Right lobe of liver (tissue), 6 donors: ENCODE measurements around the gene NDUFC2. TPM values are rescaled to one million over a fixed set of nuclear protein-coding genes. Genes with fewer than 3 reads are reported as not detected.

Experiments
- ATAC-seq, 4 donors: fragments of 200-7000 bp; cut with Tn5 transposase; one replicate each; pipeline ENCODE4 v1.9.1; 2020; ENCODE audit warnings: mild to moderate bottlenecking in 4 of 4, moderate library complexity in 4 of 4
- DNase-seq, 3 donors: peaks; one replicate each; pipeline ENCODE4 v3.0.0-alpha.2; 2020
- H3K27ac ChIP-seq, 3 donors: fragments of 200-600 bp; one replicate each; pipeline ENCODE4 v1.8.0; 2022
- H3K27me3 ChIP-seq, 2 donors: fragments of 200-600 bp; one replicate each; pipeline ENCODE4 v1.8.0; 2022
- H3K36me3 ChIP-seq, 4 donors: fragments of 200-600 bp; sonication (generic) in 1 of 4; one replicate each; pipeline versions ENCODE4 v1.5.1 to v1.8.0; 2017 to 2022; ENCODE audit warnings: control low read depth in 1 of 4
- H3K4me1 ChIP-seq, 4 donors: fragments of 200-600 bp; sonication (generic) in 1 of 4; one replicate each; pipeline versions ENCODE4 v1.5.1 to v1.8.0; 2017 to 2022; ENCODE audit warnings: control low read depth in 1 of 4
- H3K4me3 ChIP-seq, 3 donors: fragments of 200-600 bp; one replicate each; pipeline ENCODE4 v1.8.0; 2022
- H3K9me3 ChIP-seq, 4 donors: fragments of 200-600 bp; sonication (generic) in 1 of 4; one replicate each; pipeline versions ENCODE4 v1.5.1 to v1.8.0; 2017 to 2022; ENCODE audit warnings: control low read depth in 1 of 4
- POLR2A ChIP-seq: fragments of 450-650 bp; IDR thresholded peaks from one replicate; pipeline ENCODE4 v1.6.1; 2017; ENCODE audit warnings: antibody characterized with exemption, mild to moderate bottlenecking
- WGBS: methylation state at CpG from one replicate; pipeline ENCODE4 v1.1.6; 2018; ENCODE audit warnings: low coverage, low lambda C conversion rate; ENCODE audit not compliant: insufficient coverage; ENCODE audit errors: missing lambda C conversion rate; 5-methylcytosine and 5-hydroxymethylcytosine counted together
- intact Hi-C, 2 donors: fragments of 100-400 bp; cut with DNase I; formaldehyde crosslinking; loops; one replicate each; pipeline versions ENCODE4 v1.11.2 to v1.14.1; 2022
- total RNA-seq, 6 experiments: library from RNA; depleted of rRNA in 2 of 6; stranded (reverse); fragments of >200 nt in 2 of 6; fragmentation: NEBNext Ultra II Directional in 3 of 6; extraction: Animal tissue kit (Norgen Biotek cat#: 25700) in 3 of 6; gene quantifications; one replicate each; pipeline versions ENCODE4 v1.1.0 to v1.2.4, GENCODE V29; 2016 to 2023
- TF ChIP-seq, protein P1 (sequence below), 4 donors: fragments of 200-600 bp in 3 of 4; fragments of 450-650 bp in 1 of 4; IDR thresholded peaks; one replicate each; pipeline versions ENCODE4 v1.5.1 to v1.8.0; 2016 to 2022; ENCODE audit warnings: antibody characterized with exemption in 4 of 4, mild to moderate bottlenecking in 2 of 4
- donor health status: DM: no; HTN: yes; CAD: no.
- donor health status: DM: no; HTN: no; CAD: no.
- donor health status: DM: no; HTN: no; CAD: no.
- donor health status: DM: no; HTN: yes; CAD: no.
- donor health status: DM: no; HTN: yes; CAD: no.

The NDUFC2 gene
- total RNA-seq, 6 experiments from 2014 or later: 105 to 265 (median 183) TPM

DNA sequence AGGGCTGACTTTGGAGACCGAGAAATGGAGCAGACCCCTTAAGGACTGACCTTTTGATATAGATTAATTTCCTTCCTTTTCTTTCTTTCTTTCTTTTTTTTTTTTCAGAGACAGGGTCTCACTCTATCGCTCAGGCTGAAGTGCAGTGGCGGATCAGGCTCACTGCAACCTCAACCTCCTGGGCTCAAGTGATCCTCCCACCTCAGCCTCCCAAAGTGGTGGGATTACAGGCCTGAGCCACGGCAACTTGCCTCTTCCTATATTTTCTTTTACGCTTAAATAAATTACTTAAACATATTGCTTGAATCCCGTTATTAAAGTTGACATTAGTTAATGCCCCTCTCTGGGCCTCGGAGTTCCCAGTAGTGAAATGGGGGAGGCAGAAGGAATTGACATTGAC, 56.2 kb downstream of the NDUFC2 start:
- peak overlapping the region; percentile 48 to 69 (median 65) for H3K4me3 ChIP-seq
- peaks cover 0 to 5% (median 0%) of the 10 kb centered on the region in 4 donors for H3K4me1 ChIP-seq
- H3K36me3 ChIP-seq: no peaks in the 10 kb centered on the region
- H3K27ac ChIP-seq: peak overlapping the region; percentile 62 to 69 (median 62)
- no peaks in the 10 kb centered on the region for H3K27me3 ChIP-seq
- DNase-seq (no peak), ATAC-seq (peak in 1 of 4 donors; percentile 20)
- WGBS: 69% methylated on average over 7 of the region's 7 CpGs
- intact Hi-C loops: no loop called here
- H3K9me3 ChIP-seq: no peaks in the 10 kb centered on the region
- no peak for TF ChIP-seq POLR2A
- TF ChIP-seq, protein P1, sequence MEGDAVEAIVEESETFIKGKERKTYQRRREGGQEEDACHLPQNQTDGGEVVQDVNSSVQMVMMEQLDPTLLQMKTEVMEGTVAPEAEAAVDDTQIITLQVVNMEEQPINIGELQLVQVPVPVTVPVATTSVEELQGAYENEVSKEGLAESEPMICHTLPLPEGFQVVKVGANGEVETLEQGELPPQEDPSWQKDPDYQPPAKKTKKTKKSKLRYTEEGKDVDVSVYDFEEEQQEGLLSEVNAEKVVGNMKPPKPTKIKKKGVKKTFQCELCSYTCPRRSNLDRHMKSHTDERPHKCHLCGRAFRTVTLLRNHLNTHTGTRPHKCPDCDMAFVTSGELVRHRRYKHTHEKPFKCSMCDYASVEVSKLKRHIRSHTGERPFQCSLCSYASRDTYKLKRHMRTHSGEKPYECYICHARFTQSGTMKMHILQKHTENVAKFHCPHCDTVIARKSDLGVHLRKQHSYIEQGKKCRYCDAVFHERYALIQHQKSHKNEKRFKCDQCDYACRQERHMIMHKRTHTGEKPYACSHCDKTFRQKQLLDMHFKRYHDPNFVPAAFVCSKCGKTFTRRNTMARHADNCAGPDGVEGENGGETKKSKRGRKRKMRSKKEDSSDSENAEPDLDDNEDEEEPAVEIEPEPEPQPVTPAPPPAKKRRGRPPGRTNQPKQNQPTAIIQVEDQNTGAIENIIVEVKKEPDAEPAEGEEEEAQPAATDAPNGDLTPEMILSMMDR (IDR thresholded peaks at IDR 0.05): no peak

DNA sequence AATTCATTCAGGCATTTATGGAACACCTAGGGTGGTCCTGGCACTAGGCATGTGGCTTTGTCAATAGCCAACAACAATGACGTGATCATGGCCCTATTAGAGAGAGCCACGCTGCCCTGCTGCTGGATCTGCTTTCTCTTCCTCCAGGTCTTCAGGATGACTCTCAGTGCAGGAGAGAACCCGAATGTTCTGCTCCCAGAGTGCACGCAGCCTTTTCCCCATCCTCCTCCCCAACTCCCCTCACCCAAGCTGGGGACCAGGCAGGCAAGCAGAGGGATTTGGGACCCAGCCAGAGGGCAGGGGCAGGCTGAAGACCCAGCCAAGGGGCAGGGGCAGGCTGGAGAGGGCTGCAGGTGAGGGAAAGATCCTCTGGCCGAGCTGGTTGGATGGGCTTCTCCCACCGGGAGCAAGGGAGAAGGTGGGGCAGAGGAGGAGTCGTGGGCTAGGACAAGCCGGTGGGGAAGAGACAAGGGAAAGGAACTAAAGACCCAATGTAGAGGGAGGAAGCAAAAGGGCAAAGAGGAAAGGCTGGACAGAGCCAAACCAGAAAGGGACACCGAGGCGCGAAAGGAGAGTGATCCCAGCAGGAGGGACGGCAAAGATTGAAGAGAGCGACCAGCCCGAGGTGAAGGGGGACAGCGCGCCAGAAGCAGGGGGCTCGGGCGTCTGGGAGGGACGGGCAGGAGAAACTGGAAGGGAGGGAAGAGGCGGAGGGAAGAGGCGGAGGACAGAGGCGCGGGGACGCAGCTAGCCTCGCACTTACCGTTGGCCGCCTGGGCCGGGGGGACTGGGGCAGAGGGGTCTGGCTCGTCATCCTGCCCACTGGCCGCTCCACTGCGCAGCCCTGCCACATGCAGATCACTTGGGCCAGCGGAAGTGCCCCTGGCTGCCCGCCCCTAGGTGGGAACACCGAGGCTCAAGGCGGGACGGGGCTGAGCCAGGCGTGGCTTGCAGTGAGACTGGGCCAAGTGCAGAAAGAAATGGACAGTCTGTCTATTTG, 57.0 kb downstream of the NDUFC2 start, which contains the start of gene KCTD14:
Gene KCTD14, minus strand, starts transcription at position 880 of the 1,000 bp plus-strand sequence. Its CDS starts 27 bp downstream, at position 853.
- Histone ChIP-seq H3K9me3 (no peaks in the 10 kb centered on the region), H3K4me3 (peak within 1 kb of the TSS; percentile 48 to 69 (median 65)), H3K27ac (peak within 1 kb of the TSS; percentile 62 to 69 (median 62)), H3K27me3 (no peaks in the 10 kb centered on the region), H3K36me3 (no peaks in the 10 kb centered on the region), H3K4me1 (peaks cover 0 to 5% (median 0%) of the 10 kb centered on the region in 4 donors)
- intact Hi-C loops: no loop called here
- TF ChIP-seq POLR2A: peak; percentile 76
- TF ChIP-seq, protein P1 (IDR thresholded peaks at IDR 0.05): no peak
- ATAC-seq (peak; percentile 94 to 98 (median 95)), DNase-seq (peak; percentile 71 to 77 (median 73))
- 3% methylated on average over 21 of the region's 37 CpGs for WGBS

DNA sequence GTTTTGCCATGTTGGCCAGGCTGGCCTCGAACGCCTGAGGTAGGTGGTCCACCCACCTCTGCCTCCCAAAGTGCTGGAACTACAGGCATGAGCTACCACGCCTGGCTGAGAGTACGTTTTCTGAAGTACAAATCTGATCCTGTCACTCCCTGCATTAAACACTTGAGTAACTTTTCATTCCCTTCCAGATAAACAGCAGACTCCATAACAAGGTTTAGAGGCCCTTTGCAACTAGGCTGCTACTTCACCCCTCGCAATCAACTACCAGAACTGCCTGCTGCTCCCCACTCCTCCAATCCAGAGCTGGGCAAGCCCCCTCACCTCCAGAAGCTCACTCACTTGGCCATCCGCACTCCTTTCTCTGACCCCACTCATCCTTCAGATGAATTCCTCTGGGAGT, 58.1 kb downstream of the NDUFC2 start:
- Histone ChIP-seq H3K4me1 (peaks cover 0 to 5% (median 0%) of the 10 kb centered on the region in 4 donors), H3K36me3 (peaks cover 0 to 1% (median 0%) of the 10 kb centered on the region in 4 donors), H3K4me3 (peak overlapping the region in 2 of 3 donors; percentile 48 to 69), H3K9me3 (no peaks in the 10 kb centered on the region), H3K27me3 (no peaks in the 10 kb centered on the region), H3K27ac (no peak overlapping the region)
- no peak for DNase-seq
- TF ChIP-seq, protein P1 (IDR thresholded peaks at IDR 0.05): no peak
- no peak for TF ChIP-seq POLR2A
- intact Hi-C loops: no loop called here
- WGBS: 98% methylated on average over 4 of the region's 6 CpGs
- ATAC-seq: no peak

DNA sequence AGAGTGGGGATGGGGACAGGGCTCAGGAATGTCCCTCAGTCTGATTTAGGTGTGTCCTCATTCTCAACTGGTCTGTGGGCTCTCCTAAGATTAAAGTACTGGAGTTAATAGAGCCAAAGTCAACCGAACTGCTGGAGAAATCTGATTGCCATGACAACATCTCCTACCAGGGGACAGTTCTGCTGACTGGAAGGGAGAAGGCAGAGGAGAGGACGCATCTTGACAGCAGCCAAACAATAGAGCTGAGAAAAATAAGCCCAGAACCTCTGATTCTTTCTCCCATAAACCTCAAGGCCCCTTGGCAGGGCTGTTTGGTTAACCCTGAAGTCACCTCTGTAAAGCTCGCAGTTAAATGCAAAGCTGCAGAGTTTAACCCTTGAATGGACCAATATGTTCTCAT, 59.4 kb downstream of the NDUFC2 start:
- no peak overlapping the region for H3K27ac ChIP-seq
- intact Hi-C loops: no loop called here
- ATAC-seq: peak in 1 of 4 donors; percentile 18
- H3K4me3 ChIP-seq: no peak overlapping the region
- no peaks in the 10 kb centered on the region for H3K27me3 ChIP-seq
- peaks cover 0 to 13% (median 0%) of the 10 kb centered on the region in 4 donors for H3K36me3 ChIP-seq
- TF ChIP-seq POLR2A: no peak
- TF ChIP-seq, protein P1 (IDR thresholded peaks at IDR 0.05): no peak
- no peak for DNase-seq
- 50% methylated on average over 2 of the region's 3 CpGs for WGBS
- no peaks in the 10 kb centered on the region for H3K9me3 ChIP-seq
- H3K4me1 ChIP-seq: peaks cover 0 to 5% (median 0%) of the 10 kb centered on the region in 4 donors
